IMR-90 (cell line): ENCODE measurements around the gene FRY.
A peak's percentile ranks its signal among the peaks of the same experiment; 100 is the strongest.

ENCODE experiments used
- BHLHE40 ChIP-seq: fragments of 150-350 bp; IDR thresholded peaks from 2 replicates; pipeline ENCODE4 v1.6.1; 2016; ENCODE audit warnings: mild to moderate bottlenecking, low read depth, low read length
- CEBPB ChIP-seq: IDR thresholded peaks from 2 replicates; pipeline ENCODE4 v1.6.1; 2012; ENCODE audit warnings: low read depth, low read length, improper control_type of control experiment
- CHD1 ChIP-seq: IDR thresholded peaks from 2 replicates; pipeline ENCODE4 v1.6.1; 2012; ENCODE audit warnings: low read depth, low read length, improper control_type of control experiment
- CTCF ChIP-seq: conservative IDR thresholded peaks from 2 replicates; pipeline ENCODE4 v1.5.1; 2012; ENCODE audit warnings: mild to moderate bottlenecking, low read depth, low read length, improper control_type of control experiment
- MAFK ChIP-seq: IDR thresholded peaks from 2 replicates; pipeline ENCODE4 v1.6.1; 2012; ENCODE audit warnings: low read depth, low read length, improper control_type of control experiment
- MXI1 ChIP-seq: IDR thresholded peaks from 2 replicates; pipeline ENCODE4 v1.6.1; 2012; ENCODE audit warnings: low read depth, mild to moderate bottlenecking, low read length, moderate library complexity, borderline replicate concordance
- NFE2L2 ChIP-seq: fragments of 150-350 bp; IDR thresholded peaks from 2 replicates; pipeline ENCODE4 v1.6.1; 2016; ENCODE audit warnings: low read depth, mild to moderate bottlenecking, low read length
- POLR2A ChIP-seq: IDR thresholded peaks from 2 replicates; pipeline ENCODE4 v1.6.1; 2012; ENCODE audit warnings: mild to moderate bottlenecking, low read depth, low read length
- RAD21 ChIP-seq: IDR thresholded peaks from 2 replicates; pipeline ENCODE4 v1.6.1; 2012; ENCODE audit warnings: low read length, improper control_type of control experiment
- RCOR1 ChIP-seq: IDR thresholded peaks from 2 replicates; pipeline ENCODE4 v1.6.1; 2012; ENCODE audit warnings: mild to moderate bottlenecking, low read length, improper control_type of control experiment; ENCODE audit not compliant: insufficient replicate concordance
- RFX5 ChIP-seq: IDR thresholded peaks from 2 replicates; pipeline ENCODE4 v1.8.0; 2012; ENCODE audit warnings: low read depth, mild to moderate bottlenecking, low read length, moderate library complexity
- SMC3 ChIP-seq: fragments of 150-350 bp; IDR thresholded peaks from 2 replicates; pipeline ENCODE4 v1.6.1; 2016; ENCODE audit warnings: low read depth, mild to moderate bottlenecking, antibody characterized with exemption, low read length, moderate library complexity
- USF2 ChIP-seq: fragments of 150-350 bp; IDR thresholded peaks from 2 replicates; pipeline ENCODE4 v1.6.1; 2017; ENCODE audit warnings: mild to moderate bottlenecking, antibody characterized with exemption, low read length, low read depth
- TF ChIP-seq, protein P1 (sequence below): fragments of 150-350 bp; IDR thresholded peaks from 2 replicates; pipeline ENCODE4 v1.6.1; 2016; ENCODE audit warnings: low read depth, mild to moderate bottlenecking, low read length, moderate library complexity, borderline replicate concordance

- TF ChIP-seq CTCF (no peak), POLR2A (no peak), CEBPB (peak; percentile 89), USF2 (no peak), SMC3 (no peak), MXI1 (no peak), RAD21 (no peak), BHLHE40 (no peak), CHD1 (no peak), RFX5 (no peak), MAFK (no peak), NFE2L2 (no peak), RCOR1 (no peak)
- TF ChIP-seq, protein P1, sequence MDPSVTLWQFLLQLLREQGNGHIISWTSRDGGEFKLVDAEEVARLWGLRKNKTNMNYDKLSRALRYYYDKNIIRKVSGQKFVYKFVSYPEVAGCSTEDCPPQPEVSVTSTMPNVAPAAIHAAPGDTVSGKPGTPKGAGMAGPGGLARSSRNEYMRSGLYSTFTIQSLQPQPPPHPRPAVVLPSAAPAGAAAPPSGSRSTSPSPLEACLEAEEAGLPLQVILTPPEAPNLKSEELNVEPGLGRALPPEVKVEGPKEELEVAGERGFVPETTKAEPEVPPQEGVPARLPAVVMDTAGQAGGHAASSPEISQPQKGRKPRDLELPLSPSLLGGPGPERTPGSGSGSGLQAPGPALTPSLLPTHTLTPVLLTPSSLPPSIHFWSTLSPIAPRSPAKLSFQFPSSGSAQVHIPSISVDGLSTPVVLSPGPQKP: no peak
Observed at GRCh38 chr13:32330441-32330840, 298.9 kb downstream of the FRY start.
